Left cardiac atrium (tissue), 4 donors: ENCODE data around the gene CDH7. TPM values are rescaled to one million over a fixed set of nuclear protein-coding genes. Genes with fewer than 3 reads are reported as not detected.

ENCODE experiments used
- ATAC-seq, 2 donors: fragments of 200-7000 bp; cut with Tn5 transposase; one replicate each; pipeline ENCODE4 v1.9.1; 2020; ENCODE audit warnings: mild to moderate bottlenecking in 2 of 2, moderate library complexity in 2 of 2
- DNase-seq: peaks from one replicate; pipeline ENCODE4 v3.0.0-alpha.2; 2020
- intact Hi-C, 2 donors: fragments of 100-400 bp; cut with DNase I; formaldehyde crosslinking; loops; one replicate each; pipeline versions ENCODE4 v1.14.1 to v1.15.1; 2022 to 2023
- long read RNA-seq: library from polyadenylated mRNA; unstranded; transcript quantifications from one replicate; pipeline ENCODE4 v2.0.0, GENCODE V29; 2021
- total RNA-seq, 2 donors: library from RNA; stranded (reverse); fragmentation: NEBNext Ultra II Directional; extraction: Animal tissue kit (Norgen Biotek cat#: 25700); gene quantifications; one replicate each; pipeline ENCODE4 v1.2.1, GENCODE V29; 2021
- donor health status: DM: no; HTN: yes; CAD: no.
- donor health status: DM: no; HTN: yes; CAD: no; lungs with severe emphysema.
- donor health status: DM: yes; HTN: yes; CAD: no.
- donor health status: Dilated cardiomyopathy.

Gene CDH7, protein sequence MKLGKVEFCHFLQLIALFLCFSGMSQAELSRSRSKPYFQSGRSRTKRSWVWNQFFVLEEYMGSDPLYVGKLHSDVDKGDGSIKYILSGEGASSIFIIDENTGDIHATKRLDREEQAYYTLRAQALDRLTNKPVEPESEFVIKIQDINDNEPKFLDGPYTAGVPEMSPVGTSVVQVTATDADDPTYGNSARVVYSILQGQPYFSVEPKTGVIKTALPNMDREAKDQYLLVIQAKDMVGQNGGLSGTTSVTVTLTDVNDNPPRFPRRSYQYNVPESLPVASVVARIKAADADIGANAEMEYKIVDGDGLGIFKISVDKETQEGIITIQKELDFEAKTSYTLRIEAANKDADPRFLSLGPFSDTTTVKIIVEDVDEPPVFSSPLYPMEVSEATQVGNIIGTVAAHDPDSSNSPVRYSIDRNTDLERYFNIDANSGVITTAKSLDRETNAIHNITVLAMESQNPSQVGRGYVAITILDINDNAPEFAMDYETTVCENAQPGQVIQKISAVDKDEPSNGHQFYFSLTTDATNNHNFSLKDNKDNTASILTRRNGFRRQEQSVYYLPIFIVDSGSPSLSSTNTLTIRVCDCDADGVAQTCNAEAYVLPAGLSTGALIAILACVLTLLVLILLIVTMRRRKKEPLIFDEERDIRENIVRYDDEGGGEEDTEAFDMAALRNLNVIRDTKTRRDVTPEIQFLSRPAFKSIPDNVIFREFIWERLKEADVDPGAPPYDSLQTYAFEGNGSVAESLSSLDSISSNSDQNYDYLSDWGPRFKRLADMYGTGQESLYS
- under 1 TPM in 1 of 2 donors, not detected in 1; 0.27 TPM for total RNA-seq
- long read RNA-seq, result 0 reads

DNA sequence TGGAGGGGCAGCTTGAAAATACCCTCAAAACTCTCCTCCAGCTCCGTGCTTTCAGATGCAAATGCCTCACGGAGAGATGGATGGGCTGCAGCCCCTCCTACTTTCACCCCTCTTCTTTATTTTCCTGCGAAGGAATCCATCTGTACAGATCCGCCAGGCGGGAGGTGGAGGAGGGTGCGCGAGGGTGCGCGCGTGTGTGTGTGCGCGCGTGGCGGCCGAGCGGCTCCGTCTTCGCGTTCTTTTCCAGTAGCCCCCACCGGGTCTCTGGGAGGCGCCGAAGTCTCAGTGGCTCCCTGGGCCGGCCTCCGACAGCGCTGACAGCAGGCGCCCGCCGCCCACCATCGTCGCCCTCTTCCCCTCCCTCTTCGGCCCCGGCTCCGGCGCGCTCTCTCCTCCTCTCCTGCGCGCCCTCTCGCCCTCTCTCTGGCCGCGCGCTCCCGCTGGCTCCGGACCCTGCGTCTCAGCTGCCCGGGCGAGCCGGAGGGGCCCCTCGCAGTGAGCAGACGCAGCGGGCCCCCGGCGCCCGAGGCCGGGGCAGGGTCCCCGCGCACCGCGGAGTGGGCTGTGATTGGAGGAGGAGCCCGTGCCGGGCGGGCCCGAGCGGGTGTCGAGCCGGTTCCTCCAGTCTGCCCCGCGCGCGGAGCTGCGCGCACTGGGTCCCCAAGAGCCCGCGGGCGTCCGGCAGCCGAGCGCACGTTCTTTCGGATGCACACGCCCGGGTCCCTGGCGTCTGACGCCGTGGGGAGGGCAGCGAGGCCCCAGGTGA, at the start of gene CDH7:
TSS of gene CDH7 (plus strand) at position 624 of the 766 bp plus-strand sequence. CDS start 11,831 bp downstream, outside the sequence.
- peak in 1 of 2 donors; percentile 23 for ATAC-seq
- intact Hi-C loops, result no loop called here

DNA sequence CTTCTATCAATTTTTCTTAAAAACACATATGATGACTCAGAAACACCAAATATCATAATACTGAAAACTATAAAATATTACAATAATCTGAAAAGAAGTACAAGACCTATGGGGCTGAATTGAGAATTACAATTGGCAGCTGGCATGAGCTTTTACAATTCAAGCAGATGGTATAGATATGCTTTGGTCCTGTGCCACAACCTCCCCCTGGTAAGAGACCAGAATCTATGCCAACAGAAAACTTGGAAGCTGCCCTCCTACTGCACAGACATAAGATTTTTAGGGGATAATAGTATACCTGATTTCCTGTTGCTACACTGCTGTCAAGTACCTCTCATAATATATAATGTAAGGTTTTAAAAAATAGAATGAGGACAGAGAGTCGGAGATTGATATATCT, 46.8 kb upstream of the CDH7 start:
- DNase-seq, result no peak
- intact Hi-C loops, result no loop called here
- ATAC-seq, result no peak

More for the DNA sequence above, at the start of gene CDH7:
- no peak for DNase-seq

DNA sequence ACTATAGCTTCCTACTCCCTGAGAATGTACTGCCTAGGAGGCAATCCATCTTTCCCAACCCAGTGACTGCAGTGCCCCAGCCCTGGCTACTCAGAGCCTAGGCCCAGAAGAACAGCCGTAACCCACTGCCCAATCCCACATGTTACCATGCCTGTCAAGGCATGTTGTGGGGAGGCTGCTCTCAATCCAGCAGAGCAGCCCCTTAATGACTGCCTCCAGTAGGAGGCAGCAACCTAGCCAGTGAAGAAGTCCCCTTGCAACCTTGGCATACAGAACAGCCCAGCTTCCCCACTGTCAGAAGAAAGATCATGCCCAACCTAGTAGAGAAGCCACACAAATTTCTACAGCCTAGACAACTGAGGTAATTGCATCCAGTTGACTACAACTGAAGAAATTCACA, 44.2 kb upstream of the CDH7 start:
- intact Hi-C loops, result no loop called here
- ATAC-seq, result no peak
- no peak for DNase-seq

DNA sequence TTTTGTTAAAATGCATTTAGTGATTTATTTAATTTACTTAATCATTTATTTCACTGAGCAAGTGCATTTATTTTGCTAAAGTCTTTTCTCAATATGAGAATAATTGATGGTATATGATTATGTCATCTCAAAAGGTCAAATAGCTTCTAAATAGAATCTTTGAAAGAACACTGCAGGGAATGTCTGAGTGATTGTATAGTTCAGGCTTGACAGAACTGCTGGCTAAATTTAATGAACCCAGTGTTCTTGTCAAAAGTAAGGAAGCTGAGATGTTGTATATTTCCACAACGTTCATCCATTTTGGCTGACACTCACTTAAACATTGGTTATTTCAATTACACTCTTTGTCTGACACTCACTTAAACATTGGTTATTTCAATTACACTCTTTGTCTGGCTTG, 39.3 kb upstream of the CDH7 start:
- DNase-seq (no peak), ATAC-seq (no peak)
- intact Hi-C loops, result no loop called here

DNA sequence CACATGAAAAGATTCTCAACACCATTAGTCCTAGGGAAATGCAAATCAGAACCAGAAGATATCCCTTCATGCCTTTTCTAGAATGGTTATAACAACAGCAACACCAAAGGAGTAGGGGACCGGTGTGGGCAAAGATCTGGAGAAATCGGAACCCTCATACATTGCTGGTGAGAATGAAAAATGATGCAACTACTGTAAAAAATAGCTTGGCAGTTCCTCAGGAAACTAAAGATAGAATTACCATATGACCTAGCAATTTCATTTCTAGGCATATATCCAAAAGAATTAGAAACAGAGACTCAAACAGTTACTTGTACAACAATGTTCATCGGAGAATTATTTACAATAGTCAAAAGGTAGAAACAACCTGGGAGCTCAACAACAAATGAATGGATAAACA, 29.2 kb upstream of the CDH7 start:
- intact Hi-C loops, result no loop called here
- no peak for DNase-seq
- no peak for ATAC-seq

DNA sequence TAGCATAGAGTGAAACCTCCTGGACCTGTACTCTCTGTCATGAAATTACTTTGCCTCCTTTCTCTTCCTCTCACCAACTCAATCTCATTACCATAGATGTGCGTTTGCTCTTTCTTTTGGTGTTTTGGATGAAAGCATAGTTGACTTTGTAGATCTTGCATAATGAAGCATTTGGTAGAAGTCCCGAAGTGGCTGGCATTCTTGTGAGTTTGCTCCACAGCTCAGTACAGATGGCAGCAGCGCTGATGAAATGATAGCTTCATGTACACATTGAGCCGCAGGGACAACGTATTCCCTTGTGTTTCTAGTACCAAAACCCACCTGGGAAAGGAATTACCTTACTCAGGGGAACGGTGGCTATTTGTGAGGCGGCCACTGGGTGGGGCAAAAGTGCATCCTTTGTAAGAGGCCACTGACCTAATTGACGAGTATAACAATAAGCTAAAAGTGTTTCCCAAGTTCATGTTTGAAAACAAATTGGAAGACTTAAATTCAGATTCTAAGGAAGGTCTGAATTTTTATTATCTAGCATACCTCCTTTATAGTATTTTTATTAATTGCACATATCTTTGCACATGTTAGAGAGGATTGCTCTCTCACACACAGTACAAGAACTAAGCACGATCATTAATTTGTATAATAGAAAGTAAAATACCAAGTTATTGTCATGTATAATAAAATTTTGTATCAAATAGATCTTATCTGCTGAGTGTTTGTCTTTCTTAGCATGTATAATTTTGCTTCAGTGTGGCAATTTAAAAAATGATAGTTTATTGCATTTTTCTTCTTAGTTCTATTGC, 25.4 kb upstream of the CDH7 start:
- intact Hi-C loops, result no loop called here
- DNase-seq (no peak), ATAC-seq (no peak)

DNA sequence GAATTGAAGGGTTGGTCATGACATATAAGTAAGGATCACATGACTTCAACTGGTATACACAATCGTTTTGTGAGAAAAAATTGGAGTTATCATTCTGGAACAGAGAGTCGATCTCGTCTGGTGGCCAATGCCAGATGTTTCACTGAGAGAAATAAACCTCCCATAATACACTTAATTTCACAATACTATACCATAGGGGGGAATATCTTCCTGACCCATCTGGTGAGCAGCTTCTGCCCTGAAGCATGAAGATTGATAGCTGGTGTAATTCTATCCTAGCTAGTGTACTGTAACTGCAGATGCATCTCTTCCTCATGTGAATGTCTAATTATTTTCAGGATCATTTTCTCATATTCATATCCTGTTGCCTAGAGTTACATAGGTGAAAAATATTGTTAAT, 15.7 kb upstream of the CDH7 start:
- DNase-seq (no peak), ATAC-seq (no peak)
- intact Hi-C loops, result no loop called here

DNA sequence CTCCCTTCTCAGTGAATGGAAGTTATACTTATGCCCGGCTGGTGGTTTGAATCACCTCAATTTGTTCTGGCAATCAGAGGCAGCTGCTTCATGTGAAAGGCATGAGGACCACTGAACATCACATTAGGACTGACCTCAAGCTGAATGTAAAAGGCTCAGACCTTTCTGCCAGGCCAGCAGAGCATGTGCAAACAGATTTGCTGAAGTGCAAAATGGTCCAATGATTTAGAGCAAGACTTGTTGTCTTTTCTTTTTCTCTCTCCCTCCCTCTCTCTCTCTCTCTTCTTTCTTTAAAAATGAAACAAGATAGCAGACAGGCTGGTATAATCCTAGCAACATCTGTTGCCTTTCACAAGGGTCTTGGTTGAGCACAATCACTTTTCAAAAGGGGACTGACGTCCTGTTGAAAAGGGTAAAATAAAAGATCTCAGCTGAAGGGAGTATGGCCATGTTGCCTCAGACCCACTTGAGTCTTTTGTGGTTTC, 13.3 kb upstream of the CDH7 start:
- intact Hi-C loops, result no loop called here
- DNase-seq (no peak), ATAC-seq (no peak)

DNA sequence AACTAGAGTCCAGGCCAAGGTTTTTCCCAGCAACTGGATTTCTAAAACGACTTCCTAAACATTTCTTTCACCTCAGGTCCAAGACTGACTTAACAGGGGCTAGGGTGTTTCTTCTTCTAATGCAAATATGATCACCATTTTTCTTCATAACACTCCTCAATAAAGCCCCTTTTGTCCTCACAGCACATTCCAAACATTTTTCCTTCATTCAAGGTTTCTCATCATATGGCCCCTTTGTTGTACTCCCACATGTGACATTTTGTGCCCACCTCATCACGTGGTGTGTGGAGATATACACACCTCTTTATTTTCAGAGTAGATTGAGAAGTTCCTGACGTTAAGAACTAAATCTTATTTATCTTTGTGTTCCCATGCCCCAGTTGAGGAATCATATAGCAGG, 3.9 kb upstream of the CDH7 start:
- ATAC-seq, result no peak
- intact Hi-C loops, result no loop called here
- no peak for DNase-seq

DNA sequence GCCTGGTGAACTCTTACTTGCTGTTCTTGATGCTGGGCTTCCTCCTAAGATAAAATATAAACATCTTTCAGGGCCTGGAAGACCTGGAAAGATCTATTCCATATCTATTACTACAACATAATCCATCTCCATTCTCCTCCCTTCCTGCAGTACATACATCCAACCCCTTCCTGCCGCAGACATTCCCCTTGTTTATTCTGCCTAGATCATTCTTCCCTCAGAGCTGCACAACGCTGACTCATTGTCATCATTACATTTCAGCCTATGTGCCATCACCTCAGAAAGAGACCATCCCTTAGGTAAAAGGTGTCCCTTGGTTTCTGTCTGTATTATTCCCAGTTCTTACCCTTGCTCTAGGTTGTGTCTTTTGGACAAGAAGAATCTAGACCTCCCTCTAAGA, 2.5 kb upstream of the CDH7 start:
- DNase-seq (no peak), ATAC-seq (no peak)
- intact Hi-C loops, result no loop called here

DNA sequence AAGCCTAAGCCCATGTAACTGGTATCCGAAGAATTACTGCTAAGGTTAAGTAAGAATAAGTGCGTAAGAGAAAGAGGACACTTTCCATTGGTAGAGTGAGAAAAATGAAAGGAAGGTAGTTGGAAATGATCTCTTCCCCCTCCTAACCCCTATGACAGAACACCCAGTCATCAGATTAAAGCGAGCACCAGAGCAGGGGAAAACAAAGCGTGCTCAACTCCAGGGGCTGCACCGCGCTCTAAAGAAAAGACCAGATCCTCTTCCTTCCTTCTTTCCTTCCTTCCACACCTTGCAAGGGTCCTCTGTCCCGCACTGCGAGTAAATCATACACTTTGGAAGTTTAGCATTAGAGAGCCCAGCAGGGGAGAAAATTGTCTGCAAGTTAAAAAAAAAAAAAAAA, 971 bp upstream of the CDH7 start:
- DNase-seq, result no peak
- intact Hi-C loops, result no loop called here
- no peak for ATAC-seq

DNA sequence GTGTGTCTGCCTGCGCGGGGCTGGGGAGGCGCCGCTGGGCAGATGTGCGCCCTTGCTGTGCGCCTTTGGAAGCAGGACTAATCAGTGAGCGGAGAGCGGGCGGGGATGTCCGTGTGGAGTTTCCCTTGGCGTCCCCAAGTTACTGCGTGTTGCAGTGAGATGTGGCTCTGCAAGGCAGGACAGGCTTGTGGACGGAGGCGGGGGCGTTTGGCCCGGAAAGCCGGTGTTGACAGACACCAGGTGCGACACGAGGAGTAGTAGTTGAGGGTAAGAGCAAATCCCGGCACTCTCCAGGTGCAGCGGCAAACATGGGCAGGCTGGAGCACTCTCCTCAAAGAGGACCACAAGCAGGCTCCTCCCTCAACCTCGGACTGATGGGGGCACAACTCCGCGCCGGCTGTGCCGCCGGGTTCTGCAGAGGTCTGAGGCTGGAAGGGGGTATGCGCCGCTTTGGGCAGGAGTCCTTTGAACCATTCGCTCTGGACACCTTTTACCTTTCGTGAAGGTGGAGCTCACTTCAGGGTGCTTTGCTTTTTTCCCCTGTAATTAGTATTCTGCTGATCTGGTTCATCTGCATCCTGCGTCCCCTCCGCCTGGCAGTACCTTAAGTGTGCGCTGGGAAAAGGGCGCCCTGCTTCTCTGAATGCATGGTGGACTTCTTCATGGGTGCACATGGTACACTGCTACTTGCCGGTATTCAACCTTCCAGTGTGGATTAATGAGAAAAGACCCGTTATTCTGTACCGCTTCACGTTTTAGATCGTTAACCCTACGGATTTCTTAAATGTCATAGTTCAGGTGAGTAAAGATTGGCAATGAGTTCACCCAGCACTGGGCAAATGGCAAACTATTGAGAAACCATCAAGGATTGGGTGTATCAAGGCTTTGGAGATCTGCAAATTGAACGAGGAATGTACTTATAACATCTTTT, 608 bp downstream of the CDH7 start:
- ATAC-seq (peak in 1 of 2 donors; percentile 23), DNase-seq (no peak)
- intact Hi-C loops, result no loop called here

DNA sequence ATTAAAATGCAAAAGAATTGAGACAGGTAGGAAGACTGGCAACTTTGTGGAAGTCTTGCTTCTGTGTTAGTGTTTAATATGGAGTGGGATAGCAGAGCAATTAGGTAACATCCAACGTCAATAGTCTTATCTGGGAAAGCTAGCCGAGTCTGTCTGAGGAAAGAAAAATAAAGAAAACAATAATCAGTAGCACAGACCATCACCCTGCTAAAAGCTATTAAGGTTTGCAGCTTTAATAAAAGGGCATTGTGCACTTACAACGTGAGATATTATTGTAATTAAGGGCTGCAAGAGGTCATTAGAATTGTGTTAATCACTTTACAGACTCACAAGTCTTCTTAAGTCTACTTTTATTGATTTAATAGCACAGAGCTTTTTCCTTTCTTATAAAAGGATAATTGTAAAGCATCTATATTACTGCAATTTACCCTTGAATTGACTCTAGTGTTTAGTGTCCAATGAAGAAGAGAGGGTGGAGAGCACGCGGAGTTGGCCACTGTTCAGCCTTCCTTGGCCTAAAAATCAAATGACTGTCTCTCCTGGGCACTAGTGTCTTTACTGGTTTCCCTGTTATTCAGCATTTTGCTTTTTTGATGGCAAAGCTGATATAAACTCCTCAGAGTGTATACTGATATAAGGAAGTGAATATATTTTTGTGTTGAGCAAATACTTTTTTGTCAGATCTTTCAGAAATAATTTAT, 2.0 kb downstream of the CDH7 start:
- ATAC-seq, result no peak
- intact Hi-C loops, result no loop called here
- no peak for DNase-seq

DNA sequence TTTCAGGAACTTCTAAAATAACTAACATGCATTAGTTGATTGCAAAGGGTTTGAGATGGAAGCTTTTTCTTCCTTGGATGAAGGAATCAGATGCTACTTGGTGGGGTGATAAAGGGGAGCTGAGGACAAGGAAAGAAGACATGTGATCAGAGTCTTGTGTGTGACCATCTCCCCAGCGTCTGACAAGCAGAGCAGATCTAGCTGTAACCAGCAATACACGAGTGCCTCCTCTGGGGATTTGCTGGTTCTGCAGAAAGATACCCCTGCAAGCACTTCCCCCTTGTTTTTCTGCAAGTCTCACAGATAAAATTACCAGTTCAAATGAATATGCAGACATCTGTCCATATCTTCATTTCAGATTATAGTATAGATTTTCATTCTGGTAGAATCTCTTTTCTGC, 2.7 kb downstream of the CDH7 start:
- intact Hi-C loops, result no loop called here
- DNase-seq (no peak), ATAC-seq (no peak)

DNA sequence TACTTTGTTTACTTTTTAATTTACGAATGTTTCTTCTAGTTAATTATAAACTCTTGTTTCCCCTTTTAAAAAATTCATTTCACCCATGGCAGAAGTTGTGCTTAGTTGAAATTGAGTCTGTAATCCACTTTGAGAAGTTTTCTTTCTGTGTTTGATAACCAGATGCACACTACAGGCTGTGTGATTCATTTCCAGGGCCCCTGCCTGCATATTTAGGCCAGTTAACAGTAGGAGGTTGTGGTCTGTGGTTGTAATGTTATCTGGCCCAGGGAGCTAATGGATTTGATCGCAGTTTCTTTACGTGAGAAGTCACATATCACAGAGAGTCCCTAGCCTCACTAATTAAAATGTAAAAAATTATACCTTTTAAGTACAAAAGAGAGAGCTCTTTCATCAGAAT, 3.3 kb downstream of the CDH7 start:
- DNase-seq, result no peak

DNA sequence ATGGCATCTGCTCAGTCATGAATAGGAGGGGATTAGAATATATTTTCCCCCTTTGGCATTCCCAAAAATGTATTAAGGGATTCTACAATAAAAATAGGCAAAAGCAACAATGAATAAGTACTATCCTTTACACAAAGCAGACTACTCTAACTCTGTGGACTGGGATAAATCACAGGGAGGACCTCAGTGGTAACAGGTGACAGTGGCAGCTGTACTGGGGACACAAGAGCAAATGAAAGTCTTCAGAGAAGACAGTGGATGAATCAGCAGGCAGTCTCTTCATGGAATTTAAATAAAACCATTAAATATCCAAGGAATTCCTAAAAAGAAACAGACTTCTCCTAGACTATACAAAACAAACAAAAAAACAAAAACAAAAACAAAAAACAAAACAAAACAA, 4.8 kb downstream of the CDH7 start:
- DNase-seq (no peak), ATAC-seq (no peak)
- intact Hi-C loops, result no loop called here

More for the DNA sequence above, 3.3 kb downstream of the CDH7 start:
- intact Hi-C loops, result no loop called here
- ATAC-seq, result no peak

DNA sequence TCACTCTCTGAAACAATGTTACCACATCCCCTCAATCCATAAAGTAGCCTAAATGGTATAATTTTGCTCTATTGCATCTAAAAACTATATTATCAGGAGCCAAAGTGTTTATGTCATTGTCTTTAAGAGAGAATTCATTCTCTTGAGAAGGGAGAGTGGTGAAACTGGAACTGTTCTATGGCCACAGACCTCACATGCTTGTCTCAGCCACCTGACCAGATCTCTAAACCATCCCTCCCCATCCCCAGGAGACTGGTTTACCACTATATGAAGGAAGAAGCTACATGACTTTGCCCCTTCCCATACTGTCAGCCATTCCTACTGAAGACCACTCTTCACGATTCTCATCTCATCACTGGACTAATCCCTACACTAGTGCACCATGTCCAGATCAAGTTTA, 9.6 kb downstream of the CDH7 start:
- no peak for ATAC-seq
- no peak for DNase-seq
- intact Hi-C loops, result no loop called here
